ENCODE results near the gene ACVR2A.

DNA sequence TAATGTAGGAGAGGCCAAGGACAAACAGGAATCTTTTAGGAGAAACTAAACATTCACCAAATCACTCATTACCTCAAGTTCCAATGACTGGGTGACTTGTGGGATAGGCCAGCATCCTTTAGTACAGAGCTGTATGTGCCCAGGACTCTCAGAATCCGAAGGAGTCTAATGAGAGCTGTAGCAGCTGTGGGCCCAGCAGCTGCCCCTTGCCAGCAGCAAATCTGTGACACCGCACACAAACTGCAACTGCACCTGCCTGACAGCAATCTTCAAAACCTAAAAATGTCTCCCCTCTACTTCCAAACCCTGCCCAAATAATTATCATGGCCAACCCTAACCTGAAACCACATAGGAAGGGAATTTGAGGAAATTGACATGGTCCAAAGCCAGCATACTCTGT lies 44.5 kb upstream of the ACVR2A start:
- TF ChIP-seq, protein P1, sequence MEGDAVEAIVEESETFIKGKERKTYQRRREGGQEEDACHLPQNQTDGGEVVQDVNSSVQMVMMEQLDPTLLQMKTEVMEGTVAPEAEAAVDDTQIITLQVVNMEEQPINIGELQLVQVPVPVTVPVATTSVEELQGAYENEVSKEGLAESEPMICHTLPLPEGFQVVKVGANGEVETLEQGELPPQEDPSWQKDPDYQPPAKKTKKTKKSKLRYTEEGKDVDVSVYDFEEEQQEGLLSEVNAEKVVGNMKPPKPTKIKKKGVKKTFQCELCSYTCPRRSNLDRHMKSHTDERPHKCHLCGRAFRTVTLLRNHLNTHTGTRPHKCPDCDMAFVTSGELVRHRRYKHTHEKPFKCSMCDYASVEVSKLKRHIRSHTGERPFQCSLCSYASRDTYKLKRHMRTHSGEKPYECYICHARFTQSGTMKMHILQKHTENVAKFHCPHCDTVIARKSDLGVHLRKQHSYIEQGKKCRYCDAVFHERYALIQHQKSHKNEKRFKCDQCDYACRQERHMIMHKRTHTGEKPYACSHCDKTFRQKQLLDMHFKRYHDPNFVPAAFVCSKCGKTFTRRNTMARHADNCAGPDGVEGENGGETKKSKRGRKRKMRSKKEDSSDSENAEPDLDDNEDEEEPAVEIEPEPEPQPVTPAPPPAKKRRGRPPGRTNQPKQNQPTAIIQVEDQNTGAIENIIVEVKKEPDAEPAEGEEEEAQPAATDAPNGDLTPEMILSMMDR (IDR thresholded peaks at IDR 0.05), result no peak
- no peak for TF ChIP-seq POLR2AphosphoS5 (IDR thresholded peaks at IDR 0.05; ENCODE audit: low read depth, low read length)
- no peak for TF ChIP-seq SIN3A (IDR thresholded peaks at IDR 0.05; ENCODE audit: borderline replicate concordance, insufficient read depth, low read depth, low read length)
- TF ChIP-seq, protein P2, sequence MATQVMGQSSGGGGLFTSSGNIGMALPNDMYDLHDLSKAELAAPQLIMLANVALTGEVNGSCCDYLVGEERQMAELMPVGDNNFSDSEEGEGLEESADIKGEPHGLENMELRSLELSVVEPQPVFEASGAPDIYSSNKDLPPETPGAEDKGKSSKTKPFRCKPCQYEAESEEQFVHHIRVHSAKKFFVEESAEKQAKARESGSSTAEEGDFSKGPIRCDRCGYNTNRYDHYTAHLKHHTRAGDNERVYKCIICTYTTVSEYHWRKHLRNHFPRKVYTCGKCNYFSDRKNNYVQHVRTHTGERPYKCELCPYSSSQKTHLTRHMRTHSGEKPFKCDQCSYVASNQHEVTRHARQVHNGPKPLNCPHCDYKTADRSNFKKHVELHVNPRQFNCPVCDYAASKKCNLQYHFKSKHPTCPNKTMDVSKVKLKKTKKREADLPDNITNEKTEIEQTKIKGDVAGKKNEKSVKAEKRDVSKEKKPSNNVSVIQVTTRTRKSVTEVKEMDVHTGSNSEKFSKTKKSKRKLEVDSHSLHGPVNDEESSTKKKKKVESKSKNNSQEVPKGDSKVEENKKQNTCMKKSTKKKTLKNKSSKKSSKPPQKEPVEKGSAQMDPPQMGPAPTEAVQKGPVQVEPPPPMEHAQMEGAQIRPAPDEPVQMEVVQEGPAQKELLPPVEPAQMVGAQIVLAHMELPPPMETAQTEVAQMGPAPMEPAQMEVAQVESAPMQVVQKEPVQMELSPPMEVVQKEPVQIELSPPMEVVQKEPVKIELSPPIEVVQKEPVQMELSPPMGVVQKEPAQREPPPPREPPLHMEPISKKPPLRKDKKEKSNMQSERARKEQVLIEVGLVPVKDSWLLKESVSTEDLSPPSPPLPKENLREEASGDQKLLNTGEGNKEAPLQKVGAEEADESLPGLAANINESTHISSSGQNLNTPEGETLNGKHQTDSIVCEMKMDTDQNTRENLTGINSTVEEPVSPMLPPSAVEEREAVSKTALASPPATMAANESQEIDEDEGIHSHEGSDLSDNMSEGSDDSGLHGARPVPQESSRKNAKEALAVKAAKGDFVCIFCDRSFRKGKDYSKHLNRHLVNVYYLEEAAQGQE (IDR thresholded peaks at IDR 0.05; ENCODE audit: insufficient read depth in 1 of 2, low read depth in 2 of 2, low read length in 1 of 2), result no peak
